GM12801 (cell line): Measurements from ENCODE around the gene THAP12.

Source experiments
- TF ChIP-seq, protein P1 (sequence below): IDR thresholded peaks from one replicate; pipeline ENCODE4 v1.5.1; 2011; ENCODE audit warnings: control low read depth; ENCODE audit not compliant: insufficient read length; ENCODE audit errors: extremely low read depth

THAP12 gene

GRCh38 chr11:76392870-76393269, 11.9 kb upstream of the THAP12 start:
- TF ChIP-seq, protein P1, sequence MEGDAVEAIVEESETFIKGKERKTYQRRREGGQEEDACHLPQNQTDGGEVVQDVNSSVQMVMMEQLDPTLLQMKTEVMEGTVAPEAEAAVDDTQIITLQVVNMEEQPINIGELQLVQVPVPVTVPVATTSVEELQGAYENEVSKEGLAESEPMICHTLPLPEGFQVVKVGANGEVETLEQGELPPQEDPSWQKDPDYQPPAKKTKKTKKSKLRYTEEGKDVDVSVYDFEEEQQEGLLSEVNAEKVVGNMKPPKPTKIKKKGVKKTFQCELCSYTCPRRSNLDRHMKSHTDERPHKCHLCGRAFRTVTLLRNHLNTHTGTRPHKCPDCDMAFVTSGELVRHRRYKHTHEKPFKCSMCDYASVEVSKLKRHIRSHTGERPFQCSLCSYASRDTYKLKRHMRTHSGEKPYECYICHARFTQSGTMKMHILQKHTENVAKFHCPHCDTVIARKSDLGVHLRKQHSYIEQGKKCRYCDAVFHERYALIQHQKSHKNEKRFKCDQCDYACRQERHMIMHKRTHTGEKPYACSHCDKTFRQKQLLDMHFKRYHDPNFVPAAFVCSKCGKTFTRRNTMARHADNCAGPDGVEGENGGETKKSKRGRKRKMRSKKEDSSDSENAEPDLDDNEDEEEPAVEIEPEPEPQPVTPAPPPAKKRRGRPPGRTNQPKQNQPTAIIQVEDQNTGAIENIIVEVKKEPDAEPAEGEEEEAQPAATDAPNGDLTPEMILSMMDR = no peak

GRCh38 chr11:76391811-76392475, 11.0 kb upstream of the THAP12 start:
- TF ChIP-seq, protein P1 = no peak

- TF ChIP-seq, protein P1 = no peak
Measured at GRCh38 chr11:76391021-76391420, 10.1 kb upstream of the THAP12 start.

- TF ChIP-seq, protein P1 = no peak
Measured at GRCh38 chr11:76388408-76388807, 7.5 kb upstream of the THAP12 start.

GRCh38 chr11:76385903-76386302, 5.0 kb upstream of the THAP12 start:
- TF ChIP-seq, protein P1 = no peak

- TF ChIP-seq, protein P1 = no peak
Measured at GRCh38 chr11:76382209-76382608, 1.3 kb upstream of the THAP12 start.

GRCh38 chr11:76380159-76380976, 564 bp downstream of the THAP12 start:
- TF ChIP-seq, protein P1 = no peak
